ENCODE measurements around the gene FYN. TPM values are rescaled to one million over a fixed set of nuclear protein-coding genes. Genes with fewer than 3 reads are reported as not detected.

Gene FYN
- total and polyA plus RNA-seq, 2 of the 13 experiments (the other 11 are each of a cell fraction or from before 2014, with no cell fraction given): 15.5 to 24.6 TPM

GRCh38 chr6:111872401-111873177, 663 bp downstream of the FYN start (continued):
- TF ChIP-seq ZBTB2 (CRISPR knock-in tag; IDR thresholded peaks at IDR 0.05; ENCODE audit: low read depth): peak; percentile 16; the same call in 1 of the 2 replicates
- TF ChIP-seq ZNF496 (CRISPR knock-in tag; IDR thresholded peaks at IDR 0.05; ENCODE audit: insufficient replicate concordance): no peak
- TF ChIP-seq KDM3A (CRISPR knock-in tag; IDR thresholded peaks at IDR 0.05; ENCODE audit: low read depth): no peak
- no peak for TF ChIP-seq ASH2L (IDR thresholded peaks at IDR 0.05; ENCODE audit: insufficient read length, low read depth, low read length)
- 0 out of 2 replicates have a peak, but pooled peaks have one; percentile 4 for TF ChIP-seq SAP130 (CRISPR knock-in tag; IDR thresholded peaks at IDR 0.05; ENCODE audit: low read depth)
- no peak for TF ChIP-seq ZFP62 (CRISPR knock-in tag; IDR thresholded peaks at IDR 0.05)
- TF ChIP-seq ZMAT3 (CRISPR knock-in tag; conservative IDR thresholded peaks at IDR 0.05): 0 out of 2 replicates have a peak, but pooled peaks have one; percentile 13

DNA sequence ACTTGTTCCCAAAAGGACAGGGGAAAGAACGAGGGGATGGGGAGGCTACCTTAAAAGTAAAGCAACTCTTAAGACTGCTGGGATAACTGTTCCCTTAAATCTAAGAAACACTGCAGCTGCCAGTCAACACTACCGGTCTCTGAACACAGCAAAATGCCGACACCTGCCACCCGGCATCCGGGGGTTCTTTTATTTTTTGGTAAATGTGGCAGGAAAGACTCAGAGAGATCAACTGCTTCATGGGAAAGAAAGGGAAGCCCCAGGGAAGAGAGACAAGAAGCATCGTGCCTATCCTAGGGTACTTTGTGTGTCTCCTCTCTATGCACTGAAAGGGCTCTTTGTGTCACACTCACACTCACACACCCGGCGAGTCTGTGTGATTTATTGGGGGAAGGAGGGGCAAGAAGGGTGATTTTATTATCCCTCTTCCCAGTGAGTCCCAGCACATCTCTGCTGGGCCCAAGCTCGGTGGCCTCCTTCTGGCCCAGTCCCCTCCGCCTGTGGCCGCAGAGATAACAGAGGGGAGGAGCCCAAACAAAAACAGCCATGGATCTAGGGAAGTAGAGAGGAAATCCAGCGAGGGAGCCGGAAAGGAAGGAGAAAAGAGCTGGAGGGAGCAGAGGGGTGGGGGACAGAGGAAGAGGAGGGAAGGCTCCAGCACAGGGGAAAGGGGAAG, 1.4 kb downstream of the FYN start:
- H3K27ac ChIP-seq (ENCODE audit: extremely low read length, insufficient read depth, low read length): no peak overlapping the region
- FAIRE-seq (no peak), ATAC-seq (peak; percentile 47), DNase-seq (ENCODE audit: low spot score) (peak; percentile 41)
- 2% methylated on average over 13 of the region's 13 CpGs for WGBS (ENCODE audit: low lambda C conversion rate)
- ChIA-PET POLR2A (no interaction called here), CTCF (ENCODE audit: low intra/inter-chr PET ratio, low total read pairs) (no interaction called here)
- no peaks in the 10 kb centered on the region for H3K36me3 ChIP-seq (replicated peaks in 1 of 2; ENCODE audit: control insufficient read depth in 1 of 2, insufficient read depth in 2 of 2, low read length in 2 of 2)
- peak overlapping the region; percentile 100 for H3K4me2 ChIP-seq (ENCODE audit: low read depth, low read length)
- no peaks in the 10 kb centered on the region for H3K79me2 ChIP-seq (ENCODE audit: insufficient read depth, low read length)
- in situ Hi-C loops (cut with HindIII; ENCODE audit: extremely low pct_ligation_motif_present, low pct_unique_long_range_greater_than_20kb): no loop called here
- H3K9me3 ChIP-seq (ENCODE audit: low read length): no peaks in the 10 kb centered on the region
- H2AFZ ChIP-seq (ENCODE audit: low read length): peak overlapping the region; percentile 15
- H3K27me3 ChIP-seq (ENCODE audit: control insufficient read depth in 1 of 2, insufficient read depth in 2 of 2, low read length in 2 of 2): peaks cover 0 to 21% of the 10 kb centered on the region in 2 experiments; a peak in 4 of 5 replicates
- no peaks in the 10 kb centered on the region for H4K20me1 ChIP-seq (ENCODE audit: insufficient read depth, low read length)
- BruUV-seq (replicated peaks): no TSS peak
- peak overlapping the region; percentile 51 for H3K9ac ChIP-seq (ENCODE audit: insufficient read depth, low read depth, low read length)
- peak overlapping the region; percentile 63 to 82 (median 68) for H3K4me3 ChIP-seq (replicated peaks in 1 of 3; ENCODE audit: insufficient read depth in 1 of 3, low read depth in 2 of 3, low read length in 3 of 3)
- intact Hi-C loops (cut with micrococcal nuclease; ENCODE audit: unreplicated experiment): loop anchor here (1.0 to 5.0 kb wide), 4 partner anchors 29 to 150 kb away; no protein-coding TSS in a partner anchor
- peaks cover 40% of the 10 kb centered on the region for H3K4me1 ChIP-seq (ENCODE audit: insufficient read depth, low read length)
- TF ChIP-seq KLF15 (CRISPR knock-in tag; IDR thresholded peaks at IDR 0.05; ENCODE audit: borderline replicate concordance): no peak
- 0 out of 2 replicates have a peak, but pooled peaks have one; percentile 17 for TF ChIP-seq GABPB1 (CRISPR knock-in tag; IDR thresholded peaks at IDR 0.05)
- TF ChIP-seq POLR2G (IDR thresholded peaks at IDR 0.05; ENCODE audit: low read depth, low read length): peak; percentile 32; the same call in 1 of the 2 replicates
- TF ChIP-seq SP5 (CRISPR knock-in tag; IDR thresholded peaks at IDR 0.05; ENCODE audit: borderline replicate concordance, low read depth): 0 out of 2 replicates have a peak, but pooled peaks have one; percentile 40
- TF ChIP-seq ARID2 (CRISPR knock-in tag; IDR thresholded peaks at IDR 0.05; ENCODE audit: borderline replicate concordance): 0 out of 2 replicates have a peak, but pooled peaks have one; percentile 46
- TF ChIP-seq, protein P1, sequence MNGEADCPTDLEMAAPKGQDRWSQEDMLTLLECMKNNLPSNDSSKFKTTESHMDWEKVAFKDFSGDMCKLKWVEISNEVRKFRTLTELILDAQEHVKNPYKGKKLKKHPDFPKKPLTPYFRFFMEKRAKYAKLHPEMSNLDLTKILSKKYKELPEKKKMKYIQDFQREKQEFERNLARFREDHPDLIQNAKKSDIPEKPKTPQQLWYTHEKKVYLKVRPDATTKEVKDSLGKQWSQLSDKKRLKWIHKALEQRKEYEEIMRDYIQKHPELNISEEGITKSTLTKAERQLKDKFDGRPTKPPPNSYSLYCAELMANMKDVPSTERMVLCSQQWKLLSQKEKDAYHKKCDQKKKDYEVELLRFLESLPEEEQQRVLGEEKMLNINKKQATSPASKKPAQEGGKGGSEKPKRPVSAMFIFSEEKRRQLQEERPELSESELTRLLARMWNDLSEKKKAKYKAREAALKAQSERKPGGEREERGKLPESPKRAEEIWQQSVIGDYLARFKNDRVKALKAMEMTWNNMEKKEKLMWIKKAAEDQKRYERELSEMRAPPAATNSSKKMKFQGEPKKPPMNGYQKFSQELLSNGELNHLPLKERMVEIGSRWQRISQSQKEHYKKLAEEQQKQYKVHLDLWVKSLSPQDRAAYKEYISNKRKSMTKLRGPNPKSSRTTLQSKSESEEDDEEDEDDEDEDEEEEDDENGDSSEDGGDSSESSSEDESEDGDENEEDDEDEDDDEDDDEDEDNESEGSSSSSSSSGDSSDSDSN (CRISPR knock-in tag; IDR thresholded peaks at IDR 0.05): peak; percentile 24; the same call in 1 of the 2 replicates
- TF ChIP-seq, protein P2, sequence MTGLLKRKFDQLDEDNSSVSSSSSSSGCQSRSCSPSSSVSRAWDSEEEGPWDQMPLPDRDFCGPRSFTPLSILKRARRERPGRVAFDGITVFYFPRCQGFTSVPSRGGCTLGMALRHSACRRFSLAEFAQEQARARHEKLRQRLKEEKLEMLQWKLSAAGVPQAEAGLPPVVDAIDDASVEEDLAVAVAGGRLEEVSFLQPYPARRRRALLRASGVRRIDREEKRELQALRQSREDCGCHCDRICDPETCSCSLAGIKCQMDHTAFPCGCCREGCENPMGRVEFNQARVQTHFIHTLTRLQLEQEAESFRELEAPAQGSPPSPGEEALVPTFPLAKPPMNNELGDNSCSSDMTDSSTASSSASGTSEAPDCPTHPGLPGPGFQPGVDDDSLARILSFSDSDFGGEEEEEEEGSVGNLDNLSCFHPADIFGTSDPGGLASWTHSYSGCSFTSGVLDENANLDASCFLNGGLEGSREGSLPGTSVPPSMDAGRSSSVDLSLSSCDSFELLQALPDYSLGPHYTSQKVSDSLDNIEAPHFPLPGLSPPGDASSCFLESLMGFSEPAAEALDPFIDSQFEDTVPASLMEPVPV (CRISPR knock-in tag; IDR thresholded peaks at IDR 0.05): no peak
- peak; percentile 43; the same call in 1 of the 2 replicates for TF ChIP-seq SAP130 (CRISPR knock-in tag; IDR thresholded peaks at IDR 0.05; ENCODE audit: low read depth)
- TF ChIP-seq ZNF547 (CRISPR knock-in tag; IDR thresholded peaks at IDR 0.05): 0 out of 2 replicates have a peak, but pooled peaks have one; percentile 33

Data from HepG2 (cell line).